ENCODE measurements around the gene CDH23.

DNA sequence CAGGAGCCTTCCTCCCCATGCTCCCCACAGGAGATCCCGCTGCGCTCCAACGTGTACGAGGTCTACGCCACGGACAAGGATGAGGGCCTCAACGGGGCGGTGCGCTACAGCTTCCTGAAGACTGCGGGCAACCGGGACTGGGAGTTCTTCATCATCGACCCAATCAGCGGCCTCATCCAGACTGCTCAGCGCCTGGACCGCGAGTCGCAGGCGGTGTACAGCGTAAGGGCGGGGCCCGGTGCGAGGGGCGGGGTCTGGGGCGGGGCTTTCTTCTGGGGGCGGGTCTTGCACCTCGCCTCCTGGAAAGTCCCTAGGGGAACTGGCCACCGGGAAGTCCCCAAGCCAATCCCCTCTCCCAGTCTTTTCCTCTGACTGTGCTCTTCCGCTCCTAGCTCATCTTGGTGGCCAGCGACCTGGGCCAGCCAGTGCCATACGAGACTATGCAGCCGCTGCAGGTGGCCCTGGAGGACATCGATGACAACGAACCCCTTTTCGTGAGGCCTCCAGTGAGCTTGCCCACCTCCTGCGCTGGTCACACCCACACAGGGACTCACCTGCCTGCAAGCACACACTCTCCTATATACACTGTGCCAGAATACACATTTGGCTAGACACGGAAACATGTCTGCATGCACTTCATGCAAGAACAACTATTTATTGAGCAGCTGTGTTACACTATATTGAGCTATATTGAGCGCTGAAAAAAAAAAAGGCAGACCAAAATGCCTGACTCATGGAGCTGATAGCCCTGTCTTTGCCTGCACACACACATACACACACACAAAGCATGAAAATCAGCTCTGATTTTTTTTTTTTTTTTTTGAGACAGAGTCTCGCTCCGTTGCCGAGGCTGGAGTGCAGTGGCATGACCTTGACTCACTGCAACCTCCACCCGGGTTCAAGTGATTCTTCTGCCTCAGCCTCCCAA lies 409.3 kb downstream of the CDH23 start:
- TF ChIP-seq, protein P1, sequence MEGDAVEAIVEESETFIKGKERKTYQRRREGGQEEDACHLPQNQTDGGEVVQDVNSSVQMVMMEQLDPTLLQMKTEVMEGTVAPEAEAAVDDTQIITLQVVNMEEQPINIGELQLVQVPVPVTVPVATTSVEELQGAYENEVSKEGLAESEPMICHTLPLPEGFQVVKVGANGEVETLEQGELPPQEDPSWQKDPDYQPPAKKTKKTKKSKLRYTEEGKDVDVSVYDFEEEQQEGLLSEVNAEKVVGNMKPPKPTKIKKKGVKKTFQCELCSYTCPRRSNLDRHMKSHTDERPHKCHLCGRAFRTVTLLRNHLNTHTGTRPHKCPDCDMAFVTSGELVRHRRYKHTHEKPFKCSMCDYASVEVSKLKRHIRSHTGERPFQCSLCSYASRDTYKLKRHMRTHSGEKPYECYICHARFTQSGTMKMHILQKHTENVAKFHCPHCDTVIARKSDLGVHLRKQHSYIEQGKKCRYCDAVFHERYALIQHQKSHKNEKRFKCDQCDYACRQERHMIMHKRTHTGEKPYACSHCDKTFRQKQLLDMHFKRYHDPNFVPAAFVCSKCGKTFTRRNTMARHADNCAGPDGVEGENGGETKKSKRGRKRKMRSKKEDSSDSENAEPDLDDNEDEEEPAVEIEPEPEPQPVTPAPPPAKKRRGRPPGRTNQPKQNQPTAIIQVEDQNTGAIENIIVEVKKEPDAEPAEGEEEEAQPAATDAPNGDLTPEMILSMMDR (IDR thresholded peaks at IDR 0.05; ENCODE audit: low read length) = no peak
- TF ChIP-seq EZH2 (optimal IDR thresholded peaks at IDR 0.05; ENCODE audit: low read depth, low read length) (no peak), EZH2phosphoT487 (IDR thresholded peaks at IDR 0.05; ENCODE audit: low read length) (no peak)

Measured in MM.1S (cell line).